Stimulated activated CD4-positive, alpha-beta T cell treated with anti-CD3 and anti-CD28 coated beads, Interleukin-2, amount 100 ng/mL, for 24 hours (primary cell): ENCODE data around the gene SHCBP1L.
A peak's percentile ranks its signal among the peaks of the same experiment; 100 is the strongest.

Experiments used
- DNase-seq, 2 donors: peaks; one replicate each; pipeline ENCODE4 v3.0.0-alpha.2; 2020

Gene SHCBP1L

DNA sequence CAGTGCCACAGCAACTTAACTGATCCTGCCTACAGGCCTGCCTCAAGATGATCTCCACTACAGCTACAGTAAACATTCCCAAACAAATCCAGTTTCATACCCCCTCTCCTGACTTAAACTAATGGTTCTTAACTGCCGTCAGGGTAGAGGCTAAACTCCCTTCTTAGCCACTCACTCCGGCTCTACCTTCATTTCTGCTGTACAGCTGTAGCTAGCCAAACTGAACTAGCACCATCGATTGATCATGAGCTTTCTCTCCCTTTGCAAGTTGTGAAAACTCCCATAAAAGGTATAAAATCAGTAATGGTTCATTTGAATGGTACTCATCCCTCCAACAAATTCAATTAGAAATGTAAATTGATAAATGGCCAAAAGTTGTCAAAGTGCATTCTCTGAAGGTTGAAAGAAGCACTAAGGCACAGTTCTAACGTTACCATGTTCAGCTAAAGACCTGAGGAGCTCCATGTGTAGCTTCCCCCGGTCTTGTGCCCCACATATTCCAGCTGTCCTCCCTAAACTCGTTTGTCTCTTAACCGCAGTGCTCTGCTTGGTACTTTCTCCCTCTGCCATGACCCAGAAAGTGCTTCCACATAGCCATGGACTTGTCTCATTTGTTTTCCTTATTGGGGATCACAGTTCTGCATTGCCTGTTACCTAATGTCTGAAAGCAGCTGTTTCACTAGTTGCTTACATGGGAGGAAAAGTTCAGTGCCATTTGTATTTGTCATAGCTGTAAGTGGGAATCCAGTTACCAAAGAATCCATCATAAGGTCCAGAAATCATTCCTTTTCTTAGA, 64.0 kb downstream of the SHCBP1L start:
- no peak for DNase-seq

DNA sequence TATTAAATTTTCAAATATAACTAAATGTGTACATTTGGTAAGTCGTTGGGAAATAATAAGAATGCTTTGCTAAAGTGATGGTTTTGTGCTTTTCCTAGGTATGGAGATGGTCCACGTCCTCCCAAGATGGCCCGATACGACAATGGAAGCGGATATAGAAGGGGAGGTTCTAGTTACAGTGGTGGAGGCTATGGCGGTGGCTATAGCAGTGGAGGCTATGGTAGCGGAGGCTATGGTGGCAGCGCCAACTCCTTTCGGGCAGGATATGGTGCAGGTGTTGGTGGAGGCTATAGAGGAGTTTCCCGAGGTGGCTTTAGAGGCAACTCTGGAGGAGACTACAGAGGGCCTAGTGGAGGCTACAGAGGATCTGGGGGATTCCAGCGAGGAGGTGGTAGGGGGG, 66.0 kb downstream of the SHCBP1L start:
- DNase-seq = no peak

DNA sequence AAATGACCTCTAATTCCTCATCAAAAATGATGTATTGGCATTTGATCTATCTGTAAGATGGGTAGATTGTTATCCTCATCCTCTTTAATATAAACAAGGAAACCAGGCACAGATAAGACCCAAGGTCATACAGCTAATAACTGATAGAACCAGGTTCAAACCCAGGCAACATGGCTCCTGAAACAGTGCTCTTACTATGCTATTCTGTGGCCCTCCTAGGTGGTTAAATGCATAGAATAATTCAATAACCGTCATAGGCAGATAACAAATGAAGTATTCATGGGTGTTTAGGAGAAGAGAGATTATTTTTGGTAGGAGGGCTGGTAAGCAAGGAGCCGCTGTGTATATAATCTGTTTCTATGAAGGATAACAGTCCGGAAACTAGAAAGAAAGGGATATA, 67.4 kb downstream of the SHCBP1L start:
- no peak for DNase-seq

DNA sequence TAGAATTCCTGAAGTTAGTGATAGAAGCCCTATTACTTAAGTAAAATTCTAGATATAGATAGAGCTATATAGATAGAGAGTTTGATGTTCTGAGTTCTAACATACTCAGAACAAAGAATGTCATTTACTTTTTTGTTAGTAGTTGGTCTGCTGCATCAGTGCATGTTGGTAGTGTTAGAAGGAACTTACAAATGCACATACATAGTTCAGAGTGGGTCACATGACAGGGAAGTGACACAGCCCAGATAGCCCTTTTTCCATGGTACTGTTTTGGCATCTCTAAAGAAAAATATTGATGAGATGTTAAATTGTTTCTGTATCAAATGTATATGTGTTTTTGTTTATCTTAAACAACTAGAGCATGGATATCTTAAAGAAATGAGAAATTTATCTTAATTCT, 68.1 kb downstream of the SHCBP1L start:
- no peak for DNase-seq

DNA sequence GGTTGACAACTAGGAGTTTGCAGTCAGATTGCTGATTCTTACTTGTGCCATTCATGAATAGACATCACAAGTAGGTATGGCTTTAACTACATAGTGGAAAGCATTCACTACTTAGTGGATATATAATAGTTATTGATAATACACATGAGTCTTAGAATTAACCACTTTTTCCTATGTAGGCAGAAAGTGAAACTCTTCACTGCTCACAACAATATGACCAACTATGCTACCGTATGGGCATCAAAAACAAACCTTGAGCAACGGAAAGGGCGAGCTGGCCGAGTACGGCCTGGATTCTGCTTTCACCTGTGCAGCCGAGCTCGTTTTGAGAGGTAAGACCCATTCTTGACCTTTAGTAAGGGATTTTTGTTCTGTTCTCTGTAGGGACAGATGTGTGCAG, 75.1 kb downstream of the SHCBP1L start:
- DNase-seq = peak in 1 of 2 donors; percentile 37

DNA sequence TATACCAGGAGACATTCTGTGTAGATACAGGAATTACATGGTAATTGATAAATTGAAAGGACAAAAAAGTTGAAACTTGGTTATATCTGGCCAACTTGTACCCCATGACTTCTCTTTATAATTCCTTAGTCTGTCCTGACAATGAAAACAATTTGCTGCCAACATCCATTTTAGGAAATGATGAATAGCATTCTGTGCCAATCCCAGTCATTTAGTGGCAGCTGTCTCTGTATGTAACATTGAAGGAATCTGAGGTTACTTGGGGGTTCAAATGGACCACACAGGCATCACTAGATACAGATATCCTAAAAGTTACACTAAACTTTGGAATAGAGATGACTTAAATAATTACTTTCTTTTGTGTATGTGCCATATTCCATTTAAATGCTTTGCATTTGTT, 75.6 kb downstream of the SHCBP1L start:
- no peak for DNase-seq

DNA sequence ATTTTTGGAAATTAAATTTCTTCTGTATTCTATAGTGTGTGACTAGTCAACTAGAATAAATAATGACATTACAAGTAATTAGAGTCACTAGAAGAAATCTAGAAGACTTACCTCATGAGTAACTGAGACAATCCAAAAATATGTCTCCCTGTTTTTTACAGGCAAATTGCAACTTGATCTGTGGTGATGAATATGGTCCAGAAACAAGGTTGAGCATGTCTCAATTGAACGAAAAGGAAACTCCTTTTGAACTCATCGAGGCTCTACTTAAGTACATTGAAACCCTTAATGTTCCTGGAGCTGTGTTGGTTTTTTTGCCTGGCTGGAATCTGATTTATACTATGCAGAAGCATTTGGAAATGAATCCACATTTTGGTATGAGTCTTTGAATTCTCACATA, 77.1 kb downstream of the SHCBP1L start:
- DNase-seq = no peak

DNA sequence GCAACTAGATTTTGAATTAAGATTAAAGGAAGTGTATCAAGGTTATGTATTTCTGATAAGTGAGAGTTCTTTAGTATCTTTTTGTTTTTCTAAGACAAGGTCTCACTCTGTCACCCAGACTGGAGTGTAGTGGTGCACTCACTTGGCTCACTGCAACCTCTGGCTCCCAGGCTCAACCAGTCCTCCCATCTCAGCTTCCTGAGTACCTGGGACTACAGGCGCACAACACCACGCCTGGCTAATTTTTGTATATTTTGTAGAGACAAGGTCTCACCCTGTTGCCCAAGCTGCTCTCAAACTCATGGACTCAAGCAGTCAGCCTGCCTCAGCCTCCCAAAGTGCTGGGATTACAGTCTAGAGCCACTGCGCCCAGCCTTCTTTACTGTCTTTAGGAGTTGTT, 80.1 kb downstream of the SHCBP1L start:
- DNase-seq = no peak

DNA sequence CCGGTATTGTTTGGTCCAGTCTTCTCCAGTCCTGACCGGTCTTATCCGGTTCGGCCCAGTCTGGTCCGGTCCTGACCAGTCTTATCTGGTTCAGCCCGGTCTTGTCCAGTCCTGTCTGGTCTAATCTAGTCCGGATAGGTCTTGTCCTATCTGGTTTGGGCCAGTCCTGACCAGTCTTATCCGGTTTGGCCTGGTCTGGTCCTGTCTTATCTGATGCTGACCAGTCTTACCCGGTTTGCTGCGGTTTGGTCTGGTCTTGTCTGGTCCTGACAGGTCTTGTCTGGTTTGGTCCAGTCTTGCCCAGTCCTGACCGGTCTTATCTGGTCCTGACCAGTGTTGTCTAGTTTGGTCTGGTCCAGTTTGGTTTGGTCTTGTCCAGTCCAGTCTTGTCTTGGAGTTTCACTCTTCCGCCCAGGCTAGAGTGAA, 83.7 kb downstream of the SHCBP1L start:
- DNase-seq = no peak

DNA sequence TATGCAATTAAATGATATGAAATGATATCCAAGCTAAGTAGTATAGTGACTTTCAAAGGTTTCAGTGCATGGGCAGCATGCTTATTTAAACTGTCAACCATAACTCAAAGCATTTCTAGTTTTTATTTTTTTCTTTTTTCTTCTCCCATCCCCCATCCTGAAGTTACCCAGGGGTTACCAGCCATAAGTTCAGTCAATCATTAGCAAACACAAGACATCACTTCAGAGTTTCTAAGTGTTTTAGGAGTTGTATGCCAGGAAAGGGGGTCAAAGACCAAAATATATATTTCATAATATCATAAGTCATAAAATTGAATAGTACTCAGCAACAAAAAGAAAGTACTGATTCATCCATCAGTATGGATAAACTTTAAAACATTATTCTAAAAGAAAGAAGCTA, 85.1 kb downstream of the SHCBP1L start:
- no peak for DNase-seq

DNA sequence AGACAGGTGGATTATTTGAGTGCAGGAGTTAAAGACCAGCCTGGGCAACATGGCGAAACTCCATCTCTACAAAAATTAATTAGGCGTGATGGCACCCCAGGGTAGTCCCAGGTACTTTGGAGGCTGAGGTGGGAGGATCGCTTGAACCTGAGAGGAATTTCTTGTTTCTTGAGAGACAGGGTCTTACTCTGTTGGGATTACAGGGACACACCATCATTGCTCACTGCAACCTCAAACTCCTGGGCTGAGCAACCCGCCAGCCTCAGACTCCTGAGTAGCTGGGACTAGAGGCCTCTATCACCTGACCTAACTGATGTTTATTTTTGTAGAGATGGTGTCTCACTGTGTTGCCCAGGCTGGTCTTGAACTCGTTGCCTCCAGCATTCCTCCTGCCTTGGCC, 89.0 kb downstream of the SHCBP1L start:
- DNase-seq = no peak

DNA sequence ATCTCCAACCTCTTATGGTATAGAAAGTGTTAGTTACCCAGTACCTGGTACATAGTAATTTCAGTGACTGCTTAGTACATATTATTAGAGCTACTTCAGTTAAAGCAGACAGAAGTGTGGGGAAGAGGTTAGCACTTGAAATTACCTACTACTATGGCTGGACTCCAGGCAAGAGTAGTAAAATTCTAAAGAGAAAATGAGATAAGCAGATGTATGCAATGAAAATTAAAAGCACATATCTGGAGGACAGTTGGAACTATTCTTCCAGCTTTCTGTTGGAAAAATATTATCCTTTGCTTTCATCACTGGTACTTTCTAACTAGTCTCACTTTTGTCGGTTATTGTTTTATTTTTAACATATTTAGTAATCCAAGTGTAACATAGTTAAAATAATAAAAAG, 90.1 kb downstream of the SHCBP1L start:
- no peak for DNase-seq

DNA sequence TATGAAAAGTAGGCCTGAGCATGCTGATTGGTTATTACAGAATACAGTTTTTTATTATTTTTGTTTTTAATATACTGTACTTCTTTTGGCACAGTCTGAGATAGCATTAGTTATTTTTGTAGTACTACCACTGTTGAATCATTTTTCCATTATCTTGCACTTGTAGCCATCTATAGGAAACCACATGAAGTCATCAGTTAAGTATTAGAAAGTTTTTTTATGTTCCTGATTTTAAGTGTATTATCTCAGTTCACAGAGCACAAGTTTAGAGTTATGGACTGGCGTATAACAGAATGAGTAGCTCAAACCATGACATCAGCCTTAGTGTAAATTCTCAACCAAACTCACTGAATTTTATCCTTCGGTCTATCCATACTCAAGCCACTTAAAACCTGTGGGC, 91.0 kb downstream of the SHCBP1L start:
- no peak for DNase-seq

DNA sequence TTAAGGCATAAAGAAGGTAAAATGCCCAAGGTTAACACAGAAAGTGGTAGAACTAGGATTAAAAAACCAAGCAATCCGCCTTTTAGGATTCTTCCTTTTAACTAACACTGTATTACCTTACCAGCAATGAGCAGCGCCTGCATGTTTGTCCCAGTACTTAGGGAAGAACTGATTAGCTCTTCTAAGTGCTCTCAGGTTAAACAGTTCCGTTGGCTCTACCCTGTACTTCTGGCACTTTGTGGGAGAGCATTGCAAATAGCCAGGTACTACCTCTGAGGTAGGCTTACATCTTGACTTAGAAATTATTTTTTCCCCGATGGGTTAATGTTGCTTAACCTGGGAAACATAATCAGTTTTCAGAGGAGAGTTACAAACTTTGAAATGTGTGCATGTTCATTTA, 92.3 kb downstream of the SHCBP1L start:
- no peak for DNase-seq

DNA sequence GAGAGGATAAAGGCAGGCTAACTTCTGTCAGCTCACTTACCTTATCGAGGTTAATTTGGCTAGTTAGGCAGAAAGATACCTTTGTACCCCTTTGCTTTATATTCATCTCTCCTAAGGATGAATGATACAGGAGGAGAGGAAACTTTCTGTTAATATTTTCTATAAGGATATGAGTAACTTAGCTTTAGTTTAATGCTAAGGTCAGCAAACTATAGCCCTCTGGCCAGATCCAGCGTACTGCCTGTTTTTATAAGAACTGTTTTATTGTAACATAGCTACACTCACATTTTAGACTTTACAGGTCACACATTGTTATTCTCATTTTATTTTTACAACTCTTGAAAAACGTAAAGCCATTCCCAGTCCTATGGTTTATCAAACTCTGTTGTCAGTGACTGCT, 95.8 kb downstream of the SHCBP1L start:
- DNase-seq = no peak

DNA sequence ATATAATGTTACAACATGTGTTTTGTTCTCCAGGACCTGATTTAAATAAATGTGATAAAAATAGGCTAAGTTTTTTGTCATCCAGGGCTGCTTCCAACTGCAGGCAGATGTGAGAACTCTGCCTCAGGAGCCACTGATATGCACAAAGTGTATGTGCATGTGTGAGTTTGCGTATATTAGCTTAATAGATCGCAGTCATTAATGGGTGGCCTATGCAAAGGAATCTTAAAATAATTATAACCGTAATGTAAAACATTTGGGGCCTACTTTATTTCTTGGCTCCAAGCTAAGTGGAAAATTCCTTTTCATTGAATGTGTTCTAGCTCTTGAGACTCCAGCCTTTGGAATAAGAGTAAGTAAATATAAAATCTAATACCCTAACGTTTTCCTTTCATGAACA, 97.1 kb downstream of the SHCBP1L start:
- no peak for DNase-seq

DNA sequence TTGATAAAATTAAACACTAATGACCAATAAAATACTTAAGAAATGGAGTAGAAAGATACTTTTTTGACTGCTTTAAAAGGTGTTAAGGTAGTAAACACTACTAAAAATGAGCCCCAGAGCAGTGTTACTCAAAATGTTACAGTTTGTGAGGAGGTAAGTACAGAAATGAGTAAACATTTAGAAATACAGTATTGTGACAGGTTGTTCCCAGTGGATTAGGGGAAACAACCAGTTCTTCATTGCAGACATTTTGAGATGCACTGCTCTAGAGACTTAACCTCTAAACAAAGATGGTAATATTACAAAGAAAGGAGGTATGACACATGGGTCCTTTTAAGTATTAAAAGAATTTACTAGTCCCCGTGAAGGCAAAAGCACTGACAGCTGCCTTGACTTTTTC, 101.1 kb downstream of the SHCBP1L start:
- no peak for DNase-seq

DNA sequence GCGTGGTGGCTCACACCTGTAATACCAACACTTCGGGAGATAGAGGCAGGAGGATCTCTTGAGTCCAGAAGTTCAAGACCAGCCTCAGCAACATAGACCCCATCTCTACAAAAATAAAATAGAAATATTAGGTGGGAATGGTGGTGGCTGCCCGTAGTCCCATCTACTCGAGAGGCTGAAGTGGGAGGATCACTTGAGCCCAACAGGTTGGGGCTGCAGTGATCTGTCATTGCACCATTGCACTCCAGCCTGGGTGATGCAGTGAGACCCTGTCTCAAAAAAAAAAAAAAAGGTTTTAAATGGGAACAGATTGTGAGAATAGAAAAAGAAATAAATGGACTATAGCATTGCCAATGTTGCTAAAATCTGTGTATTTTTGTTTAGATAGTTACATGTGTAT, 102.6 kb downstream of the SHCBP1L start:
- no peak for DNase-seq
